OCI-LY7 (cell line): ENCODE data around the gene OOEP. TPM values are rescaled to one million over a fixed set of nuclear protein-coding genes. Genes with fewer than 3 reads are reported as not detected.

ENCODE experiments used
- BruUV-seq: library from RNA; stranded (reverse); fragments of 400-500 nt; replicated peaks from 2 replicates; lab custom pipeline; 2021; lab: Mats Ljungman, UMichigan
- CTCF ChIA-PET: fragments of 300-600 bp; sonication (Branson Sonifier 250); formaldehyde crosslinking; loops from one replicate; lab custom pipeline; 2022; ENCODE audit warnings: antibody characterized with exemption; ENCODE audit not compliant: unreplicated experiment; lab: Charles Lee
- POLR2A ChIA-PET: fragments of 300-600 bp; sonication (Branson Sonifier 250); formaldehyde crosslinking; loops from one replicate; lab custom pipeline; 2022; ENCODE audit warnings: antibody characterized with exemption; lab: Charles Lee
- DNase-seq: peaks from one replicate; pipeline ENCODE4 v3.0.0-alpha.2; 2015; ENCODE audit warnings: low spot score
- H2AFZ ChIP-seq: fragments of 200-600 bp; sonication (generic), shearing (Covaris generic); 2 replicates; pipeline ENCODE4 v1.6.1; 2014; ENCODE audit warnings: mild to moderate bottlenecking, antibody characterized with exemption, low read length, moderate library complexity
- H3K27ac ChIP-seq: fragments of 200-600 bp; sonication (generic); 2 replicates; pipeline ENCODE4 v1.5.1; 2014; ENCODE audit warnings: mixed run types, low read depth, mild to moderate bottlenecking, moderate library complexity, low read length, inconsistent platforms; ENCODE audit not compliant: poor library complexity, severe bottlenecking
- H3K36me3 ChIP-seq: fragments of 200-600 bp; sonication (generic); 2 replicates; pipeline ENCODE4 v1.6.1; 2014; ENCODE audit warnings: mild to moderate bottlenecking, antibody characterized with exemption, low read length, moderate library complexity, mixed read lengths; ENCODE audit not compliant: insufficient read depth
- H3K4me1 ChIP-seq: fragments of 200-600 bp; sonication (generic); 2 replicates; pipeline ENCODE4 v1.5.1; 2014; ENCODE audit warnings: mild to moderate bottlenecking, low read length; ENCODE audit not compliant: insufficient read depth, poor library complexity, severe bottlenecking
- H3K4me2 ChIP-seq: fragments of 200-600 bp; sonication (generic); 2 replicates; pipeline ENCODE4 v1.6.1; 2014; ENCODE audit warnings: mild to moderate bottlenecking, low read length
- H3K4me3 ChIP-seq: fragments of 200-600 bp; sonication (generic); 2 replicates; pipeline ENCODE4 v1.5.1; 2014; ENCODE audit warnings: mild to moderate bottlenecking, low read depth, low read length; ENCODE audit not compliant: poor library complexity, severe bottlenecking
- H3K79me2 ChIP-seq: fragments of 200-600 bp; sonication (generic); 2 replicates; pipeline ENCODE4 v1.6.1; 2016; ENCODE audit warnings: low read depth, mild to moderate bottlenecking, low read length, moderate library complexity, mixed read lengths; ENCODE audit not compliant: insufficient read depth
- H3K9me2 ChIP-seq: fragments of 200-600 bp; sonication (generic); 2 replicates; pipeline ENCODE4 v1.6.1; 2016; ENCODE audit warnings: mild to moderate bottlenecking, low read length, mixed read lengths; ENCODE audit not compliant: insufficient read depth
- H3K9me3 ChIP-seq: fragments of 200-600 bp; sonication (generic); 2 replicates; pipeline ENCODE4 v1.6.1; 2014; ENCODE audit warnings: mild to moderate bottlenecking, mixed run types, low read length, mixed read lengths
- H4K20me1 ChIP-seq: fragments of 200-600 bp; sonication (generic); 2 replicates; pipeline ENCODE4 v1.6.1; 2014; ENCODE audit warnings: mild to moderate bottlenecking, antibody characterized with exemption, low read length, moderate library complexity, mixed read lengths; ENCODE audit not compliant: insufficient read depth
- CTCF ChIP-seq: fragments of 200-600 bp; sonication (generic); conservative IDR thresholded peaks from 2 replicates; pipeline ENCODE4 v1.5.1; 2014; ENCODE audit warnings: mild to moderate bottlenecking, antibody characterized with exemption, low read length, moderate library complexity, mixed read lengths
- EZH2phosphoT487 ChIP-seq: fragments of 200-600 bp; sonication (generic); IDR thresholded peaks from 2 replicates; pipeline ENCODE4 v1.6.1; 2018; ENCODE audit warnings: low read depth, borderline replicate concordance, mild to moderate bottlenecking, mixed run types, antibody characterized with exemption, low read length, moderate library complexity, mixed read lengths
- intact Hi-C: fragments of 100-400 bp; cut with micrococcal nuclease; formaldehyde crosslinking; loops from one replicate; pipeline ENCODE4 v1.10.0; 2022; ENCODE audit not compliant: unreplicated experiment
- small RNA-seq: library from RNA; depleted of rRNA; stranded (forward); fragments of <200 nt; gene quantifications from one replicate; pipeline ENCODE3, GENCODE V24; 2014
- total RNA-seq, 2 experiments: library from RNA; depleted of rRNA in 1 of 2; stranded (reverse); fragments of >200 nt in 1 of 2; shearing (Covaris generic) in 1 of 2; gene quantifications; 2 replicates each; pipeline ENCODE4 v1.2.3, GENCODE V29; 2014 to 2022

The OOEP gene
- total RNA-seq, 2 experiments from 2014 or later: not detected

- CTCF ChIA-PET: no interaction called here
- H3K4me2 ChIP-seq: no peak overlapping the region
- no peak overlapping the region for H3K27ac ChIP-seq
- TF ChIP-seq CTCF (no peak), EZH2phosphoT487 (no peak)
- no peak for DNase-seq
- POLR2A ChIA-PET: interaction anchor here (0.6 kb wide), 1 partner anchor 288 kb away, joined by 4 read pairs; no protein-coding TSS in a partner anchor
- no peaks in the 10 kb centered on the region for H4K20me1 ChIP-seq
- H3K36me3 ChIP-seq: no peaks in the 10 kb centered on the region
- no peaks in the 10 kb centered on the region for H3K9me2 ChIP-seq
- BruUV-seq: no TSS peak
- H3K4me3 ChIP-seq: no peak overlapping the region
- H3K79me2 ChIP-seq: no peaks in the 10 kb centered on the region
- intact Hi-C loops: no loop called here
- H3K9me3 ChIP-seq: no peaks in the 10 kb centered on the region
- no peak overlapping the region for H2AFZ ChIP-seq
- H3K4me1 ChIP-seq: peaks cover 5% of the 10 kb centered on the region
Measured at GRCh38 chr6:73323323-73323722, 46.4 kb downstream of the OOEP start.

Small RNA genes within 50 kb of the gene (small RNA-seq; reads per million reads assigned to genes)
- gene RPL39P3: 0.57 reads per million, percentile 14 among the genes with 10 or more reads in this experiment

Other genes with a start within 250 kb of the OOEP start
- 1.1 TPM in 1 of 2 replicates, not detected in the other for gene KHDC1L, start 144.4 kb downstream of the OOEP start, total RNA-seq (2014; rRNA removed; shearing (Covaris generic))
- not detected in 2 replicates for gene KHDC1L, start 144.4 kb downstream of the OOEP start, total RNA-seq (2022)
- 13.4 and 16.2 TPM in 2 replicates for gene KHDC1, start 106.7 kb downstream of the OOEP start, total RNA-seq (2014; rRNA removed; shearing (Covaris generic))
- 22.3 and 22.6 TPM in 2 replicates for gene KHDC1, start 106.7 kb downstream of the OOEP start, total RNA-seq (2022)
- not detected in 2 replicates for gene DPPA5, start 15.6 kb downstream of the OOEP start, total RNA-seq (2014; rRNA removed; shearing (Covaris generic))
- gene DPPA5, start 15.6 kb downstream of the OOEP start, total RNA-seq (2022): not detected in 2 replicates
- not detected in 2 replicates for gene KHDC3L, start 7.2 kb downstream of the OOEP start, total RNA-seq (2014; rRNA removed; shearing (Covaris generic))
- not detected in 2 replicates for gene KHDC3L, start 7.2 kb downstream of the OOEP start, total RNA-seq (2022)
- not detected in 2 replicates for gene DDX43, start 24.9 kb upstream of the OOEP start, total RNA-seq (2014; rRNA removed; shearing (Covaris generic))
- gene DDX43, start 24.9 kb upstream of the OOEP start, total RNA-seq (2022): not detected in 2 replicates
- gene CGAS, start 82.4 kb upstream of the OOEP start, total RNA-seq (2014; rRNA removed; shearing (Covaris generic)): 0.18 and 1.3 TPM in 2 replicates
- 0.40 and 0.42 TPM in 2 replicates for gene CGAS, start 82.4 kb upstream of the OOEP start, total RNA-seq (2022)
- 44.0 and 63.8 TPM in 2 replicates for gene MTO1, start 91.8 kb upstream of the OOEP start, total RNA-seq (2014; rRNA removed; shearing (Covaris generic))
- 72.5 and 90.3 TPM in 2 replicates for gene MTO1, start 91.8 kb upstream of the OOEP start, total RNA-seq (2022)
- 8,152 and 8,173 TPM in 2 replicates for gene EEF1A1, start 151.1 kb upstream of the OOEP start, total RNA-seq (2014; rRNA removed; shearing (Covaris generic))
- gene EEF1A1, start 151.1 kb upstream of the OOEP start, total RNA-seq (2022): 8,197 and 8,593 TPM in 2 replicates